ENCODE measurements around the gene GOLT1A.

The GOLT1A gene, protein sequence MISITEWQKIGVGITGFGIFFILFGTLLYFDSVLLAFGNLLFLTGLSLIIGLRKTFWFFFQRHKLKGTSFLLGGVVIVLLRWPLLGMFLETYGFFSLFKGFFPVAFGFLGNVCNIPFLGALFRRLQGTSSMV

DNA sequence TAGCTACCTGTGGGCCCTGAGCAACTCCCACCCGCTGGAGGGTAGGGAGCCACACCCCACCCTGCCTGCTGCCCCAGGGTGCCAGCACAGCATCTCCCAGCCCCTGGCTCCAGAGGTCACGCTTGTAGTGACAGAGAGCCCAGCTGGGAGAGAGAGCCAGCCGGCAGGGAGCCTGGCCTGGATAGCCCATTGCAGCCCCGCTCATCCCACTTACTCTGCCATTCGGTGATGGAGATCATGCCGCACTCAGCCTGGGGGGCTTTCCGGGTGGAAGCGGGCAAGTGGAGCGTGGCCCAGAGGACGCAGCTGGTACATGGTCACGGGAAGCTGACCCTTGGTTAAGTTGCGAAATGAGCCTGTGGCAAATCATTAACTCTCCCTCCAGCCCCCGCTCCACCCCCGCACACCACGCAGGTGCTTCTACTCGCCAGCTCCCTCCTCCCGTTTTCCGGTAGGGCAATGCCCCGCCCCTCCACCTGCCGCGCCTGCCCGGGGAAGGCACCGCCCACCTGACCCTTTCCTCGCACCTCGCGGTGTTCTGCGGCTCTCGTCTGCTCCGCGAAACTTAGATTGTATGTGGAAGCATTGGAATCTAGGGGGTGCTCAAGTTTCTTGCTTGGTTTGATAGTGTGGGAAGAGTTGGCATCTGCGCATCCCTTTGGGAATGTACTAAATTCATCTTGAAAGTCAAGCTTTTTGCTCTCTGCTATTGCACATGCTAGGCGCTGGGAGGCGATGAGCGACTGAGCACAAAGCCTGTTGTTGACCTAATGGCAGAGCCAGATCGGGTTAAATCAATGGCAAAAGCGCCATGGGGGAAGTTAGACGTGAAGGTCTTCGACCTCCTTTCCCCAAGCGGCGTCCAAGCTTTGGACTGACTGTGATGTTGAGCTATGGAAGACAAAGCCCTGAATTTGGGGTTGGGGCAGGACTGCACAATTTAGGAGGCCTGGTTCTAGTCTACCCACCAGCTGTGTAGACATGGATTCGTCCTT lies at the start of gene GOLT1A:
TSS of gene GOLT1A (minus strand) at position 321 of the 995 bp plus-strand sequence. CDS start at position 239, 82 bp downstream.
- peaks cover 4% of the 10 kb centered on the region; the same call in 1 of the 2 replicates for H3K4me1 ChIP-seq (ENCODE audit: control insufficient read depth, insufficient read depth, low read length)
- WGBS (ENCODE audit: insufficient coverage, insufficient read length) = no CpG with 5 or more reads among the region's 41 CpGs
- peak; percentile 68 for DNase-seq (ENCODE audit: low read depth, low spot score)
- H3K27ac ChIP-seq (ENCODE audit: low read length) = no peak within 1 kb of the TSS
- H3K36me3 ChIP-seq (ENCODE audit: control insufficient read depth, insufficient read depth, low read length) = 0 out of 2 replicates have a peak, but pooled peaks cover 2% of the 10 kb centered on the region
- no peaks in the 10 kb centered on the region for H3K27me3 ChIP-seq (ENCODE audit: control insufficient read depth, insufficient read depth, low read length)
- no peaks in the 10 kb centered on the region for H3K9me3 ChIP-seq (ENCODE audit: control insufficient read depth, insufficient read depth, low read length)
- H3K4me3 ChIP-seq (ENCODE audit: low read length) = peak within 1 kb of the TSS; percentile 63; the same call in 1 of the 2 replicates

DNA sequence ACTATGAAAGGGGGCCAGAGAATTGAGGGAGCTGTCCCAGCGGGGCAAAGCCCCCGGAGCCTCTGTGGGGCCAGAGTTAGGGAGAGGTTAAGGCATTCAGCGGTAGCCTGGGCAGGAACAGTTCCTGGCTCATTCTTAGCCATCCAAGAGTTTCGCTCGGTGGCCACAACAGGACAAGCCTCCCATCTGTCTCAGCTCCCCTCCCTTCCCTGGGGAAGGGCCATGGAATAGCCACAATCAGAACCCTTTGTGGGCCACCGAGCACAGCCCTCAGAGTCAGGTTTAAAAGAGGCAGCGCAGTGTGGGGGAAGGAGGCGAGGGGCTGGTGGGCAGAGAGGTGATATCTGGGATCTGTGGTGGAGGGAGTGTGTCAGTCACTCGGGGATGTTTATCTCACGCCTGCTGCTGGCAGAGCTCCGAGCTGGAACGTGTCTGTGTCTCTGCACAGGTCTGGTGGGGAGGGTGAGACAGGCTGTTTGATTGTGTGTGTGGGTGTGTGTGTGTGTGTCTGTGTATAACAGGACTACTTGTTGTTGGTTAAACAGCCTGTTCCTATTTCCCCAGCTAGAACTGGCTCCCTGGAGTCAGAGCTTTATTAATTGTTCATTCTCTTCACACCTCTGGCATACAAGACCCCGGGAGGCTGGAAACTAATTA lies 49.6 kb upstream of the GOLT1A start:
- H3K9me3 ChIP-seq (ENCODE audit: control insufficient read depth, insufficient read depth, low read length) = no peaks in the 10 kb centered on the region
- WGBS (ENCODE audit: insufficient coverage, insufficient read length) = no CpG with 5 or more reads among the region's 13 CpGs
- no peaks in the 10 kb centered on the region for H3K36me3 ChIP-seq (ENCODE audit: control insufficient read depth, insufficient read depth, low read length)
- H3K4me1 ChIP-seq (ENCODE audit: control insufficient read depth, insufficient read depth, low read length) = no peaks in the 10 kb centered on the region
- no peaks in the 10 kb centered on the region for H3K27me3 ChIP-seq (ENCODE audit: control insufficient read depth, insufficient read depth, low read length)
- H3K27ac ChIP-seq (ENCODE audit: low read length) = no peak overlapping the region
- no peak overlapping the region for H3K4me3 ChIP-seq (ENCODE audit: low read length)
- DNase-seq (ENCODE audit: low read depth, low spot score) = no peak

DNA sequence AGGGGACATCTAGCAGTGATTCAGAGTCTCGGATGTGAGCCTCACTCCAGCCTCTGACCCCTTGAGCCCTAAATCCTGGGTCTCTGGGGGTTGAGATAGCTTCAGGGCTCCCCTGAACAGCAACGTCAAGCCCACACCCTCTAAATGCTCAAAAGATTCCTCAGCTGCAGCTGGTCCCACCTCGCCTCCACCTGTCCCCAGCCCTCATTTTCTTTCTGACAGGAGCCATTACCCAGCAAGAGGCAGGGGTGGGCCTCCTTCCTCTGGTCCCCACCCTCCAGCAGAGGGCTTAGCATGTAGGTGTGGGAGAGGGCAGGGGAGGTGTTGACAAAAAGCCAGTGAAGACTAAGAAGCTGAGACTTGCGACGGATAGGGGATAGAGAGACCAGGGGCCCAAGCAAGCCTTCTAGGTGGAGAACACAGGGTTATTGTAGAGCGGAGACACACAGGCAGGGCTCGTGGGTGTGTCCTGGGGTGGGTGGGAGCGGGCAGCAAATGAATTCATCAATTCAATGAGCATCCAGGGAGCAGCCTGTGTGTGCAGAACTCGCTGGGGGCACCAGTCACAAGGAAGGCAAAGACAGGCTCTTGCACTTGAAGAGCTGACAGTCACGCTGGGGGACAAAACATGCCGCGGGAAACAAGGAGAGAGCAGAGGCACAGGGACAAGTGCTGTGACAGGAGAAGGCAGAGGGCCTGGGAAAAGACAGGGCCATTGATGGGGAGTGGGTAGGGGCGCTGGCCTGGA lies 48.9 kb upstream of the GOLT1A start:
- Histone ChIP-seq H3K27me3 (ENCODE audit: control insufficient read depth, insufficient read depth, low read length) (no peaks in the 10 kb centered on the region), H3K4me1 (ENCODE audit: control insufficient read depth, insufficient read depth, low read length) (no peaks in the 10 kb centered on the region), H3K36me3 (ENCODE audit: control insufficient read depth, insufficient read depth, low read length) (no peaks in the 10 kb centered on the region), H3K9me3 (ENCODE audit: control insufficient read depth, insufficient read depth, low read length) (no peaks in the 10 kb centered on the region), H3K4me3 (ENCODE audit: low read length) (no peak overlapping the region), H3K27ac (ENCODE audit: low read length) (no peak overlapping the region)
- no peak for DNase-seq (ENCODE audit: low read depth, low spot score)
- WGBS (ENCODE audit: insufficient coverage, insufficient read length) = no CpG with 5 or more reads among the region's 13 CpGs

DNA sequence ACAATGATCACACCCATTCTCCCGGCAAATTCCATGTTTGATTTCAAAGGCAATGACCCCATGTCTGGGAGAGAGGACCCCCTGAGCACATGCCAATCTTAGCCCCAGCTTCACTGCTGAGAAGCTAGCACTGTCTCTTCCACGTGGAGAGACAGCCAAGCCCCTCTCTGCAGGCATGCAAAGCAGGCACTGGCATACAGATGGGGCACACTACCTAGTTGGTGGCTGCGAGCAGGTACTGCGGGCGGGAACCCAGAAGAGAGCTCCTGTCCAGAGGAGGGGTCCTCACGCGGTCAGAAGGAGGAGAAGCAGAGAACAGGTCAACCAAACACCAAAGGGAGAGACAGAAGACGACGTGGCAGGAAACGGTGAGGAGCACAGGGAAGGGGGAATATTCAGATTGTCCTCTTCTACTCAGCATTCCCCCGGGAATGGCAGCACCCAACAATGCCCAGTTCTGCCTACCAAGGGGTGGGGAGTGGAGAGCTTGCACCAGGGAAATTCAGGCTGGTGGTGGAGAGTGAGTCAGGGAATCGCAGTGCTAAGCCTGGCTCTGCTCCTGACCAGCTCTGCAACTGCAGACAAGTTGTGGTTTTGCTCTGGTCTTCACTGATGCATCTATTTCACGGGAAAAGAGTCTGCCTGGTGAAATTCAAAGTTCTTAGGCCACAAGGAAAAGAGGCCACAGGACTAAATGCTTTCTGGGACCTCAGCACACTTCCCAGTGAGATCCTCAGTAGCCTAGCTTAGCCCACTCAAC lies 48.1 kb upstream of the GOLT1A start:
- no peak for DNase-seq (ENCODE audit: low read depth, low spot score)
- Histone ChIP-seq H3K36me3 (ENCODE audit: control insufficient read depth, insufficient read depth, low read length) (no peaks in the 10 kb centered on the region), H3K27me3 (ENCODE audit: control insufficient read depth, insufficient read depth, low read length) (no peaks in the 10 kb centered on the region), H3K27ac (ENCODE audit: low read length) (no peak overlapping the region), H3K4me1 (ENCODE audit: control insufficient read depth, insufficient read depth, low read length) (no peaks in the 10 kb centered on the region), H3K9me3 (ENCODE audit: control insufficient read depth, insufficient read depth, low read length) (no peaks in the 10 kb centered on the region), H3K4me3 (ENCODE audit: low read length) (no peak overlapping the region)
- no CpG with 5 or more reads among the region's 13 CpGs for WGBS (ENCODE audit: insufficient coverage, insufficient read length)

DNA sequence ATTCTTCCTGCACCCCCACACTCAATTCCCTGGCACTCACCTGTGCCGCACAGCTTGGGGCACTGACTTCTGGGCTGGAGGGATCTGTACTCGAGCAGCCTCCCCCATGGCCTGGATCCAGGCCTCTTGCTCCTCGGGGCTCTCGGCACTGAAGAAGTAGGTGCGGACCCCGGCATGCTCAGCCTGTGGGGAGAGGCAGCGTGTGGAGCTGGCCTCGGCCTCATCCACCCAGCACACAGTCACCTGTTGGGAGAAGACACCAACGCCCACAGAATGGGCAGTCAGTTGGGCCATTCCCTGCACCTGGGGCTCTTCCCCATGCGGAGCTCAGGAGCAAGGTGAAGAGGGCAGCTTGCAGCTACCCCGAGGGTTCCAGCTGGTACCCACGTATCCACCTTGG lies 47.5 kb upstream of the GOLT1A start:
- no peaks in the 10 kb centered on the region for H3K9me3 ChIP-seq (ENCODE audit: control insufficient read depth, insufficient read depth, low read length)
- H3K27me3 ChIP-seq (ENCODE audit: control insufficient read depth, insufficient read depth, low read length) = no peaks in the 10 kb centered on the region
- H3K4me3 ChIP-seq (ENCODE audit: low read length) = no peak overlapping the region
- no CpG with 5 or more reads among the region's 12 CpGs for WGBS (ENCODE audit: insufficient coverage, insufficient read length)
- DNase-seq (ENCODE audit: low read depth, low spot score) = no peak
- no peaks in the 10 kb centered on the region for H3K36me3 ChIP-seq (ENCODE audit: control insufficient read depth, insufficient read depth, low read length)
- H3K27ac ChIP-seq (ENCODE audit: low read length) = no peak overlapping the region
- peaks cover 2% of the 10 kb centered on the region; the same call in 1 of the 2 replicates for H3K4me1 ChIP-seq (ENCODE audit: control insufficient read depth, insufficient read depth, low read length)

DNA sequence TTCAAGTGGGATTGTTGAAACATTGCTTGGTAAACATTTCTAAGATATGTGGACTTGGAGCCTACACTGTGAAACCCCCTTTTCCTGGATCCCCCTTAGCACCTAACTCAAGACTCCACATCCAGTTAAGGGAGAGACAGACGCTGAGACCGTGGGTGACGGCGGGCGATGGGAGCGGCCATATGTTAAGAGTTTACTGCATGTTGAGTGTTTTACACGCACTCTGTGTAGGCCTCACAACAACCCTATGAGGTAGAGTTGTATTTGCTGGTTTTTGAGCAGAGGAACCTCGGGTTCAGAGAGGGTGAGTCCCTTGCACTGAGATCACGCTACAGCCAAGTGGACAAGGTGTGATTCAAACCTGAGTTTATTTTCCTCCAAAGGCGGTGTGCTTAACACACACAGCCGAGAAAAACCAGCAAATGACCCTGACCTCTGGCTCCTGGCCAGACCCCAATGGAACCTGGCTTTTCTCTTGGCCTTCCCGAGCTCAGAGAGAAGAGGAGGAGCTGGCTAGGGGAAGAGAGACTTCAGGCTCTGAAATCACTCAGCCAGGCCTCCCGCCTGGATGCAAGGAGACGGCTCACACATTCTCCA lies 46.9 kb upstream of the GOLT1A start:
- no peaks in the 10 kb centered on the region for H3K9me3 ChIP-seq (ENCODE audit: control insufficient read depth, insufficient read depth, low read length)
- H3K36me3 ChIP-seq (ENCODE audit: control insufficient read depth, insufficient read depth, low read length) = no peaks in the 10 kb centered on the region
- H3K27me3 ChIP-seq (ENCODE audit: control insufficient read depth, insufficient read depth, low read length) = no peaks in the 10 kb centered on the region
- peaks cover 6% of the 10 kb centered on the region; the same call in 1 of the 2 replicates for H3K4me1 ChIP-seq (ENCODE audit: control insufficient read depth, insufficient read depth, low read length)
- WGBS (ENCODE audit: insufficient coverage, insufficient read length) = no CpG with 5 or more reads among the region's 14 CpGs
- no peak for DNase-seq (ENCODE audit: low read depth, low spot score)
- H3K4me3 ChIP-seq (ENCODE audit: low read length) = no peak overlapping the region
- H3K27ac ChIP-seq (ENCODE audit: low read length) = no peak overlapping the region

DNA sequence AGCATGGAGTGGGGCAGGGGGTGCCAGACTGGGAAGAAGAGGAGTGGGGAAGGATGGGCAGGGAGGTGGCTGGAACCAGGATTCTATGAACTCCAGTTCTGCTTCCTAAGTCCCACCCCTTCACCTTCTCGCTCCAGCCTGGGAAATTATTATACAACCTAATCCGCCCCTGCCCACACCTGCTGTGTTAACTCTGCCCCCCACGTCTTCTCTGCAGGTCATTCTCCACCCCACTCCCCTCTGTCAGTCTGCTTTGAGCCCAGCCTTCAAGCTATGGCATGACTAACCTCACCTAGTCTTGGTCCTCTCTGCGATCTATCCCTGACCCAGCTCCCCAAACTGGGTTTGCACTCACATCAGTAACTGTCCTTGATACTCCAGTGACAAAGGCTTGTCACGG lies 46.0 kb upstream of the GOLT1A start:
- Histone ChIP-seq H3K4me3 (ENCODE audit: low read length) (no peak overlapping the region), H3K9me3 (ENCODE audit: control insufficient read depth, insufficient read depth, low read length) (no peaks in the 10 kb centered on the region), H3K27me3 (ENCODE audit: control insufficient read depth, insufficient read depth, low read length) (no peaks in the 10 kb centered on the region), H3K27ac (ENCODE audit: low read length) (no peak overlapping the region), H3K4me1 (ENCODE audit: control insufficient read depth, insufficient read depth, low read length) (peaks cover 9% of the 10 kb centered on the region; the same call in 1 of the 2 replicates), H3K36me3 (ENCODE audit: control insufficient read depth, insufficient read depth, low read length) (no peaks in the 10 kb centered on the region)
- DNase-seq (ENCODE audit: low read depth, low spot score) = no peak
- no CpG with 5 or more reads among the region's 5 CpGs for WGBS (ENCODE audit: insufficient coverage, insufficient read length)

DNA sequence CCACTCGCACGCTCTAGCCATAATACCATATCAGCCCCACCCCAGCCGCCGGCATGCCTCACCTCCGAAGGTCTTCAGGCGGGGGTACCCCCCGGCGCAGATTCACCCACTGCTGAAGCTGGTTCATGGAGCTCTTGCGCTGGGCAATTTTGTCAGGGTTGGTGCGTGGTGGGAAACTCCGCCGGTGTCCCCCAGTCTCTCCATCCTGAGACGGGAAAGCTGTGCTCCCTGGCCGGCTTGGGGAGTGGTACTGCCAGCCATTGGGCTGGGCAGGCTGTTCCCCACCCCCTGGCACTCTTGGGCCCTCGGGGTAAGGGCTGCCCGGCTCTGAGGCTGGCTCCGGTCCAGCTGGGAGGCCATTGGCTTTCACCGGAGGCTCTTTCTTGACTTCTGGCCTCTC lies 45.4 kb upstream of the GOLT1A start:
- Histone ChIP-seq H3K27me3 (ENCODE audit: control insufficient read depth, insufficient read depth, low read length) (no peaks in the 10 kb centered on the region), H3K36me3 (ENCODE audit: control insufficient read depth, insufficient read depth, low read length) (no peaks in the 10 kb centered on the region), H3K4me1 (ENCODE audit: control insufficient read depth, insufficient read depth, low read length) (peaks cover 11% of the 10 kb centered on the region; the same call in 1 of the 2 replicates), H3K27ac (ENCODE audit: low read length) (no peak overlapping the region), H3K4me3 (ENCODE audit: low read length) (no peak overlapping the region), H3K9me3 (ENCODE audit: control insufficient read depth, insufficient read depth, low read length) (no peaks in the 10 kb centered on the region)
- WGBS (ENCODE audit: insufficient coverage, insufficient read length) = no CpG with 5 or more reads among the region's 18 CpGs
- no peak for DNase-seq (ENCODE audit: low read depth, low spot score)
